ENCODE data around the gene RHEX. TPM values are rescaled to one million over a fixed set of nuclear protein-coding genes. Genes with fewer than 3 reads are reported as not detected.

RHEX gene
- total and polyA plus RNA-seq, 2 of the 13 experiments (the other 11 are each of a cell fraction or from before 2014, with no cell fraction given): 1.4 to 2.7 TPM

DNA sequence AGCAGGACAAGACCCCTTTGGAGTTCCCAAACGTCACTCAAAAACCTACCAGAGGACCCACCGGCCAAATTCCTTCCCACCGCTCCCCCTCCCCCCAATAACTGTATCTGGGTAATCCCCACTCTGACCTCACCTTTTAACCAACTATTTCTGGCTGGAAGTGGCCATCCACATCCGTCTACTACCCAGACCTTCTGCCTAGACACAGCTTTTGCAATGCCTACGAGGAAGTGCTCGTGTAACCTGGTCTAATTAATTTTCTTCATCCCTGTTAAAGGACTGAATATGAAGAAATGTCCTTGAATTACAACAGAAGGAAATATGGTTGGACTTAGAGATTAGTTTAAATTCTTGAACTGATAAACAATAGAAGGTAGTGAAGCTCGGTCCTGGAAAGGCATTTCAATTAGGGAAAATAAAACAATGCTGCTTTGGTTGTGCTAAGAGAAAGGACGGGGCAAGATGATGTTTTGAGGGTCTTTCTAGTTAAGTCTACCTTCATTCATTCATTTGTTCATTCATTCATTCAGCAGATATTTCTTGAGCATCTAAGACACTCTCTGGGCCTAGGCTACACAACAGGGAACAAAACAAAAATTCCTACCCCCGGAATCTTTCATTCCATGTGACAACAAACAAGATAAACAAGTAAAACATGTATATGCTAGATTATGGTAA, 45.4 kb downstream of the RHEX start (continued):
- no peak for TF ChIP-seq ATF7-NPFF (CRISPR knock-in tag; IDR thresholded peaks at IDR 0.05; ENCODE audit: low read depth)

GRCh38 chr1:206100226-206100815, 47.3 kb downstream of the RHEX start:
- no peaks in the 10 kb centered on the region; the same call in 1 of the 2 replicates for H3K4me1 ChIP-seq (ENCODE audit: insufficient read depth, low read length)
- no peaks in the 10 kb centered on the region for H3K27me3 ChIP-seq (ENCODE audit: control insufficient read depth in 1 of 2, insufficient read depth in 2 of 2, low read length in 2 of 2)
- no peak overlapping the region for H3K27ac ChIP-seq (ENCODE audit: extremely low read length, insufficient read depth, low read length)
- FAIRE-seq: no peak
- DNase-seq (ENCODE audit: low spot score): no peak
- no peak for TF ChIP-seq PHB2 (IDR thresholded peaks at IDR 0.05; ENCODE audit: partially characterized antibody)
- no peak for TF ChIP-seq ZBTB2 (CRISPR knock-in tag; IDR thresholded peaks at IDR 0.05; ENCODE audit: low read depth)
- no peak for TF ChIP-seq CEBPB (IDR thresholded peaks at IDR 0.05; ENCODE audit: borderline replicate concordance, low read depth, low read length)
- TF ChIP-seq HMG20A (CRISPR knock-in tag; IDR thresholded peaks at IDR 0.05; ENCODE audit: borderline replicate concordance): no peak
- TF ChIP-seq, protein P1, sequence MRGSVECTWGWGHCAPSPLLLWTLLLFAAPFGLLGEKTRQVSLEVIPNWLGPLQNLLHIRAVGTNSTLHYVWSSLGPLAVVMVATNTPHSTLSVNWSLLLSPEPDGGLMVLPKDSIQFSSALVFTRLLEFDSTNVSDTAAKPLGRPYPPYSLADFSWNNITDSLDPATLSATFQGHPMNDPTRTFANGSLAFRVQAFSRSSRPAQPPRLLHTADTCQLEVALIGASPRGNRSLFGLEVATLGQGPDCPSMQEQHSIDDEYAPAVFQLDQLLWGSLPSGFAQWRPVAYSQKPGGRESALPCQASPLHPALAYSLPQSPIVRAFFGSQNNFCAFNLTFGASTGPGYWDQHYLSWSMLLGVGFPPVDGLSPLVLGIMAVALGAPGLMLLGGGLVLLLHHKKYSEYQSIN (CRISPR knock-in tag; IDR thresholded peaks at IDR 0.05; ENCODE audit: borderline replicate concordance): no peak
- TF ChIP-seq ATAD3A (CRISPR knock-in tag; IDR thresholded peaks at IDR 0.05): no peak
- no peak for TF ChIP-seq ZNF414 (CRISPR knock-in tag; IDR thresholded peaks at IDR 0.05)
- no peak for TF ChIP-seq MXD4 (CRISPR knock-in tag; IDR thresholded peaks at IDR 0.05)
- no peak for TF ChIP-seq ZNF710 (CRISPR knock-in tag; IDR thresholded peaks at IDR 0.05; ENCODE audit: borderline replicate concordance)
- TF ChIP-seq IRF2 (CRISPR knock-in tag; IDR thresholded peaks at IDR 0.05): no peak
- no peak for TF ChIP-seq ZNF775 (CRISPR knock-in tag; IDR thresholded peaks at IDR 0.05; ENCODE audit: borderline replicate concordance)
- no peak for TF ChIP-seq TEF (CRISPR knock-in tag; IDR thresholded peaks at IDR 0.05)
- no peak for TF ChIP-seq ZIK1 (CRISPR knock-in tag; IDR thresholded peaks at IDR 0.05; ENCODE audit: borderline replicate concordance, low read depth)
- no peak for TF ChIP-seq ISX (CRISPR knock-in tag; conservative IDR thresholded peaks at IDR 0.05)
- TF ChIP-seq TAF1 (CRISPR knock-in tag; IDR thresholded peaks at IDR 0.05): no peak
- no peak for TF ChIP-seq ZNF790 (CRISPR knock-in tag; IDR thresholded peaks at IDR 0.05; ENCODE audit: borderline replicate concordance)
- no peak overlapping the region for H3K9ac ChIP-seq (ENCODE audit: insufficient read depth, low read depth, low read length)
- intact Hi-C loops (cut with micrococcal nuclease; ENCODE audit: unreplicated experiment): no loop called here
- 86% methylated on average over 1 of the region's 1 CpG for WGBS (ENCODE audit: low lambda C conversion rate)
- BruUV-seq (replicated peaks): no TSS peak
- H2AFZ ChIP-seq (ENCODE audit: low read length): no peak overlapping the region
- H3K4me3 ChIP-seq (replicated peaks in 1 of 3; ENCODE audit: insufficient read depth in 1 of 3, low read depth in 2 of 3, low read length in 3 of 3): no peak overlapping the region
- CTCF ChIA-PET (ENCODE audit: low intra/inter-chr PET ratio, low total read pairs): no interaction called here
- H3K79me2 ChIP-seq (ENCODE audit: insufficient read depth, low read length): no peaks in the 10 kb centered on the region
- POLR2A ChIA-PET: no interaction called here
- no peaks in the 10 kb centered on the region for H3K9me3 ChIP-seq (ENCODE audit: low read length)
- H3K36me3 ChIP-seq (replicated peaks in 1 of 2; ENCODE audit: control insufficient read depth in 1 of 2, insufficient read depth in 2 of 2, low read length in 2 of 2): no peaks in the 10 kb centered on the region
- ATAC-seq: no peak
- in situ Hi-C loops (cut with HindIII; ENCODE audit: extremely low pct_ligation_motif_present, low pct_unique_long_range_greater_than_20kb): loop anchor here (10.0 kb wide), 2 partner anchors 186 to 306 kb away; no protein-coding TSS in a partner anchor
- H3K4me2 ChIP-seq (ENCODE audit: low read depth, low read length): no peak overlapping the region
- H4K20me1 ChIP-seq (ENCODE audit: insufficient read depth, low read length): no peaks in the 10 kb centered on the region

All from HepG2 (cell line).